Measurements from ENCODE around the gene PRR7.

Gene PRR7

DNA sequence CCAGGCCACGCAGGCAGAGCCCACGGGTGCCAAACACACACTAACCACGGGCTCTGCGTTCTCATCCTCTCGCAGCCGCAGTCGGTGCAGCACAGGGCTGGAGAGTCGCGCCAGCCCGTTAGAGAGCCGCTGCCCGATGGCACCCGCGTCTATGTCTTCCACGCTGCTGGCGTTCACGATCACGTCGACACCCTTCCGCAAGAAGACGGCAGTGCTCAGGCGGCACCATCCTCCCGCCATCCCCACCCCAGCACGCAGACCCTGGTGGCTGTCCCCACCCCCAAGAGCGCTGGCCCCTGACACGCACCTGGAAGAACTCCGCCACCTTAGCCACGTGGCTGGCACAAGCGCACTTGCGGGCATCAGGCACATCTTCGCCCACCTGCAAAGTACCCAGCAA is 20.8 kb downstream of the PRR7 start:
- Histone ChIP-seq H3K79me2 (ENCODE audit: insufficient read depth, low read length) (no peaks in the 10 kb centered on the region), H3K27me3 (ENCODE audit: insufficient read depth, low read length) (no peaks in the 10 kb centered on the region), H3K4me2 (ENCODE audit: low read length) (no peak overlapping the region), H3K4me3 (ENCODE audit: low read depth, low read length, poor library complexity, severe bottlenecking) (no peak overlapping the region), H3F3A (ENCODE audit: insufficient read depth, low read length) (no peaks in the 10 kb centered on the region), H4K20me1 (ENCODE audit: insufficient read depth, low read length) (no peaks in the 10 kb centered on the region), H3K9me2 (ENCODE audit: low read depth, low read length) (no peaks in the 10 kb centered on the region), H3K9ac (ENCODE audit: low read length) (no peak overlapping the region), H3K4me1 (ENCODE audit: insufficient read depth, low read length, severe bottlenecking) (peaks cover 25% of the 10 kb centered on the region), H3K36me3 (ENCODE audit: insufficient read depth, low read length) (peaks cover 66% of the 10 kb centered on the region), H3K9me3 (ENCODE audit: low read length) (no peaks in the 10 kb centered on the region), H3K27ac (ENCODE audit: low read depth, low read length, poor library complexity, severe bottlenecking) (no peak overlapping the region), H2AFZ (ENCODE audit: low read length) (no peak overlapping the region)
- no peak for TF ChIP-seq CTCF (IDR thresholded peaks at IDR 0.05; ENCODE audit: low read length)
- TF ChIP-seq EZH2 (IDR thresholded peaks at IDR 0.05; ENCODE audit: borderline replicate concordance, low read length) = no peak

- Histone ChIP-seq H3K4me1 (ENCODE audit: insufficient read depth, low read length, severe bottlenecking) (peaks cover 27% of the 10 kb centered on the region), H3K36me3 (ENCODE audit: insufficient read depth, low read length) (peaks cover 60% of the 10 kb centered on the region), H3K4me3 (ENCODE audit: low read depth, low read length, poor library complexity, severe bottlenecking) (no peak overlapping the region), H2AFZ (ENCODE audit: low read length) (no peak overlapping the region), H3K9me3 (ENCODE audit: low read length) (no peaks in the 10 kb centered on the region), H3F3A (ENCODE audit: insufficient read depth, low read length) (no peaks in the 10 kb centered on the region), H3K79me2 (ENCODE audit: insufficient read depth, low read length) (no peaks in the 10 kb centered on the region), H3K4me2 (ENCODE audit: low read length) (no peak overlapping the region), H4K20me1 (ENCODE audit: insufficient read depth, low read length) (no peaks in the 10 kb centered on the region), H3K27ac (ENCODE audit: low read depth, low read length, poor library complexity, severe bottlenecking) (no peak overlapping the region), H3K27me3 (ENCODE audit: insufficient read depth, low read length) (no peaks in the 10 kb centered on the region), H3K9me2 (ENCODE audit: low read depth, low read length) (no peaks in the 10 kb centered on the region), H3K9ac (ENCODE audit: low read length) (no peak overlapping the region)
- no peak for TF ChIP-seq CTCF (IDR thresholded peaks at IDR 0.05; ENCODE audit: low read length)
- no peak for TF ChIP-seq EZH2 (IDR thresholded peaks at IDR 0.05; ENCODE audit: borderline replicate concordance, low read length)
These were observed 21.7 kb downstream of the PRR7 start for GRCh38 chr5:177468329-177468684.

GRCh38 chr5:177468685-177469628 is 22.3 kb downstream of the PRR7 start:
- no peaks in the 10 kb centered on the region for H3K79me2 ChIP-seq (ENCODE audit: insufficient read depth, low read length)
- no peaks in the 10 kb centered on the region for H3F3A ChIP-seq (ENCODE audit: insufficient read depth, low read length)
- no peak overlapping the region for H3K4me3 ChIP-seq (ENCODE audit: low read depth, low read length, poor library complexity, severe bottlenecking)
- no peaks in the 10 kb centered on the region for H3K27me3 ChIP-seq (ENCODE audit: insufficient read depth, low read length)
- peaks cover 55% of the 10 kb centered on the region for H3K36me3 ChIP-seq (ENCODE audit: insufficient read depth, low read length)
- H3K9ac ChIP-seq (ENCODE audit: low read length) = no peak overlapping the region
- H4K20me1 ChIP-seq (ENCODE audit: insufficient read depth, low read length) = no peaks in the 10 kb centered on the region
- H2AFZ ChIP-seq (ENCODE audit: low read length) = no peak overlapping the region
- TF ChIP-seq CTCF (IDR thresholded peaks at IDR 0.05; ENCODE audit: low read length) (no peak), EZH2 (IDR thresholded peaks at IDR 0.05; ENCODE audit: borderline replicate concordance, low read length) (no peak)
- no peak overlapping the region for H3K4me2 ChIP-seq (ENCODE audit: low read length)
- H3K27ac ChIP-seq (ENCODE audit: low read depth, low read length, poor library complexity, severe bottlenecking) = no peak overlapping the region
- no peaks in the 10 kb centered on the region for H3K9me3 ChIP-seq (ENCODE audit: low read length)
- no peaks in the 10 kb centered on the region for H3K9me2 ChIP-seq (ENCODE audit: low read depth, low read length)
- peaks cover 27% of the 10 kb centered on the region for H3K4me1 ChIP-seq (ENCODE audit: insufficient read depth, low read length, severe bottlenecking)
